PC-3 (cell line): ENCODE measurements around the gene JPH3. TPM values are rescaled to one million over a fixed set of nuclear protein-coding genes. Genes with fewer than 3 reads are reported as not detected.

Experiments
- ATAC-seq: fragments of 200-7000 bp; cut with Tn5 transposase; 2 replicates; pipeline ENCODE4 v1.9.1; 2020; ENCODE audit warnings: mild to moderate bottlenecking, moderate library complexity
- BruUV-seq: library from RNA; stranded (reverse); fragments of 400-500 nt; replicated peaks from 2 replicates; lab custom pipeline; 2021; lab: Mats Ljungman, UMichigan
- CTCF ChIA-PET: fragments of 300-600 bp; sonication (Branson Sonifier 250); formaldehyde crosslinking; loops from one replicate; lab custom pipeline; 2022; ENCODE audit warnings: antibody characterized with exemption; lab: Charles Lee
- POLR2A ChIA-PET: fragments of 300-600 bp; sonication (Branson Sonifier 250); formaldehyde crosslinking; loops from one replicate; lab custom pipeline; 2022; ENCODE audit warnings: antibody characterized with exemption; ENCODE audit not compliant: unreplicated experiment; lab: Charles Lee
- DNase-seq: peaks from one replicate; pipeline ENCODE4 v3.0.0-alpha.2; 2015
- H2AFZ ChIP-seq: fragments of 300-600 bp; sonication (generic); 2 replicates; pipeline ENCODE4 v1.6.0; 2016; ENCODE audit warnings: antibody characterized with exemption, low read length
- H3F3A ChIP-seq: fragments of 300-600 bp; sonication (generic); one replicate; pipeline ENCODE4 v1.6.0; 2017; ENCODE audit warnings: antibody characterized with exemption, low read length, control low read depth, mild to moderate bottlenecking; ENCODE audit not compliant: unreplicated experiment
- H3K27ac ChIP-seq: fragments of 300-600 bp; sonication (generic); 2 replicates; pipeline ENCODE4 v1.5.1; 2016; ENCODE audit warnings: mild to moderate bottlenecking, low read length
- H3K27me3 ChIP-seq: fragments of 300-600 bp; sonication (generic); 2 replicates; pipeline ENCODE4 v1.6.1; 2016; ENCODE audit warnings: low read length, mixed read lengths
- H3K36me3 ChIP-seq: fragments of 300-600 bp; sonication (generic); 2 replicates; pipeline ENCODE4 v1.6.1; 2016; ENCODE audit warnings: low read depth, mixed run types, low read length, mixed read lengths
- H3K4me1 ChIP-seq: fragments of 300-600 bp; sonication (generic); 2 replicates; pipeline ENCODE4 v1.5.1; 2016; ENCODE audit warnings: low read length; ENCODE audit not compliant: insufficient read depth
- H3K4me2 ChIP-seq: fragments of 300-600 bp; sonication (generic); 2 replicates; pipeline ENCODE4 v1.6.0; 2016; ENCODE audit warnings: low read length
- H3K4me3 ChIP-seq: fragments of 300-600 bp; sonication (generic); 2 replicates; pipeline ENCODE4 v1.5.1; 2016; ENCODE audit warnings: mild to moderate bottlenecking, low read length, mixed read lengths
- H3K79me2 ChIP-seq: fragments of 300-600 bp; sonication (generic); 2 replicates; pipeline ENCODE4 v1.6.1; 2017; ENCODE audit warnings: low read length, mixed read lengths
- H3K9ac ChIP-seq: fragments of 300-600 bp; sonication (generic); 2 replicates; pipeline ENCODE4 v1.6.0; 2016; ENCODE audit warnings: mild to moderate bottlenecking, low read length
- H3K9me2 ChIP-seq: fragments of 300-600 bp; sonication (generic); replicated peaks from 2 replicates; pipeline ENCODE4 v1.6.1; 2016; ENCODE audit warnings: mixed run types, low read length, mixed read lengths
- H3K9me3 ChIP-seq: fragments of 300-600 bp; sonication (generic); 2 replicates; pipeline ENCODE4 v1.6.1; 2016; ENCODE audit warnings: low read length, mixed read lengths
- H4K20me1 ChIP-seq: fragments of 300-600 bp; sonication (generic); 2 replicates; pipeline ENCODE4 v1.6.1; 2016; ENCODE audit warnings: low read length, mixed read lengths
- CTCF ChIP-seq: fragments of 300-600 bp; sonication (generic); conservative IDR thresholded peaks from 2 replicates; pipeline ENCODE4 v1.5.1; 2017; ENCODE audit warnings: antibody characterized with exemption, low read depth, mild to moderate bottlenecking, low read length
- EZH2 ChIP-seq: fragments of 300-600 bp; sonication (generic); IDR thresholded peaks from one replicate; pipeline ENCODE4 v1.6.1; 2017; ENCODE audit warnings: antibody characterized with exemption, mild to moderate bottlenecking, low read length; ENCODE audit not compliant: unreplicated experiment
- EZH2phosphoT487 ChIP-seq: fragments of 300-600 bp; sonication (generic); IDR thresholded peaks from 2 replicates; pipeline ENCODE4 v1.6.1; 2018; ENCODE audit warnings: mild to moderate bottlenecking, antibody characterized with exemption, low read length, borderline replicate concordance
- intact Hi-C: fragments of 100-400 bp; cut with micrococcal nuclease; formaldehyde crosslinking; loops from 2 replicates; pipeline ENCODE4 v1.9.0; 2023
- total RNA-seq: library from RNA; depleted of rRNA; stranded (reverse); fragments of >200 nt; gene quantifications from 2 replicates; pipeline ENCODE4 v1.2.3, GENCODE V29; 2014

JPH3 gene
- total RNA-seq, 1 experiment from 2014 or later = not detected

DNA sequence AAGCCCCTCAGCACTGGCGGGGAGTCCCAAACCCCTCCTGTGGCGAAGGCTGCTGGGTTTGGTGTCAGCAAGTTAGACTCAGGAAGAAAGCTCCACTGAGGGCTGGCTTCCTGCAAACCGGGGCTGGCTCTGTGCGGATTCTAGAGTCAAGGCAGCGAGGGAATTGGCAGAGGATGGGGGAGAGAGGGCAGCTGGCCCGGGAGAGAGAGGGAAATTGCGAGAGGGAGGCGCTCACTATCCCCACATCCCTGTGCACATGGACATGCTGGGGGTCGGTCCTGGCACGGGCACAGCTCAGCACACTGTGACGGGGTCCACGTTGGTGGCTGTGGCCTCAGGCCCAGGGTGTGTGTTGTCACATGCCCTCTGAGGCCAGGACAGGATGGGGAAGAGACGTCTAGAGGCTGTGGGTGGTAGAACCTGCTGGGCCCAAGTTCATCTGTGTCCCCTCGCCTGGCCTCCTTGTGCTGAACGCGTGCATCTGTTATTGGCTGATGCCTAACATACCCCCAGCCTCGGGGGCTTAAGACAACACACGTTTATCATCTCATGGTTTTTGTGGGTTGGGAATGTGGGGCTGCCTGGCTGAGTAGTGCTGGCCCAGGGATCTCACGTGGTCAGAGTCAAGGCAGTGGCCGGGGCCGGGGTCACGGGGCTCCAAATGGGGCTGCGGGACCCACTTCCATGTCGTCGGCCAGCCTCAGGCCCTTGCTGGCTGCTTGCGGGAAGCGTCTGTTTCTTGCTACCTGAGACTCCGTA is 16.7 kb upstream of the JPH3 start:
- no TSS peak for BruUV-seq
- no peaks in the 10 kb centered on the region for H4K20me1 ChIP-seq
- TF ChIP-seq CTCF = no peak
- no peak for TF ChIP-seq EZH2phosphoT487
- no peak for TF ChIP-seq EZH2
- CTCF ChIA-PET = interaction anchor here (0.6 kb wide), 1 partner anchor 50 kb away, joined by 3 read pairs; no protein-coding TSS in a partner anchor
- no peaks in the 10 kb centered on the region for H3F3A ChIP-seq
- H3K4me2 ChIP-seq = no peak overlapping the region
- POLR2A ChIA-PET = no interaction called here
- no peaks in the 10 kb centered on the region for H3K79me2 ChIP-seq
- H3K27me3 ChIP-seq = peaks cover 8% of the 10 kb centered on the region; the same call in 1 of the 2 replicates
- no peaks in the 10 kb centered on the region for H3K9me2 ChIP-seq
- ATAC-seq (no peak), DNase-seq (no peak)
- no peaks in the 10 kb centered on the region for H3K36me3 ChIP-seq
- no peak overlapping the region for H2AFZ ChIP-seq
- peaks cover 32% of the 10 kb centered on the region for H3K4me1 ChIP-seq
- no peak overlapping the region for H3K9ac ChIP-seq
- no peaks in the 10 kb centered on the region for H3K9me3 ChIP-seq
- no peak overlapping the region for H3K4me3 ChIP-seq
- intact Hi-C loops = no loop called here
- no peak overlapping the region for H3K27ac ChIP-seq

DNA sequence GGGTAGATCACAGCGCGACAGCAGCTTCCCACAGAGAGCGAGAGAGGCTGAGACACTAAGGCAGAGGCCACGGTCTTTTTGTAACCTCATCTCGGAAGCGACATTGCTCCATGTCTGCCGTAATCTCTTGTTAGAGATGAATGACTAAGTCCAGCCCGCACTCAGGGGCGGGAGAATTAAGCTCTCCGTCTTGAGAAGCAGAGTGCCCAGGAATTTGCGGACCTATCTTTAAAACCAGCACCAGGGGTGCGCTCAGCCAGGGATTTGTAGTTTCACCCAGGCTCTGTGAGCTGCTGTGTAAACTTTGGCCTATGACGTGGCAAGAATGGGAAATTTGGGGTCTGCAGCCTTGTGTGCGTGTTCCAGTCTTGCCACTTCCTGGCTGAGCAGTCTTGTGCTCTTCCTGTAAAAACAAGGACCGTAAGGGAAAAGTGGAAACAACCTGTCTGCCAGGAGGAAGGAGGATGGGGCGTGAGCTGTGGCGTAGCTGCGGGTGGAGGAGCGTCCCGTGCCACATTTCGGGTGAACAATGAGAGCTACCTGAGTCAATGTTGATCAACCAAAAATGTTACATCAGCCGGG is 16.0 kb upstream of the JPH3 start:
- no peaks in the 10 kb centered on the region for H3K36me3 ChIP-seq
- DNase-seq = peak; percentile 53
- no peaks in the 10 kb centered on the region for H3K9me2 ChIP-seq
- no peaks in the 10 kb centered on the region for H3F3A ChIP-seq
- no peak overlapping the region for H3K9ac ChIP-seq
- CTCF ChIA-PET = interaction anchor here (0.6 kb wide), 1 partner anchor 49 kb away, joined by 3 read pairs; no protein-coding TSS in a partner anchor
- no peak for TF ChIP-seq EZH2phosphoT487
- no peak for TF ChIP-seq CTCF
- no peak for TF ChIP-seq EZH2
- intact Hi-C loops = no loop called here
- POLR2A ChIA-PET = no interaction called here
- H3K4me1 ChIP-seq = peaks cover 26% of the 10 kb centered on the region
- no peak overlapping the region for H3K27ac ChIP-seq
- H3K9me3 ChIP-seq = no peaks in the 10 kb centered on the region
- no peak overlapping the region for H3K4me3 ChIP-seq
- no TSS peak for BruUV-seq
- H2AFZ ChIP-seq = peak overlapping the region; percentile 42; the same call in 1 of the 2 replicates
- no peaks in the 10 kb centered on the region for H4K20me1 ChIP-seq
- no peak for ATAC-seq
- peaks cover 12% of the 10 kb centered on the region; the same call in 1 of the 2 replicates for H3K27me3 ChIP-seq
- no peaks in the 10 kb centered on the region for H3K79me2 ChIP-seq
- H3K4me2 ChIP-seq = peak overlapping the region; percentile 34; the same call in 1 of the 2 replicates

GRCh38 chr16:87587636-87588035 is 14.7 kb upstream of the JPH3 start:
- no peak for DNase-seq
- BruUV-seq = no TSS peak
- Histone ChIP-seq H3K4me2 (no peak overlapping the region), H3K4me1 (peaks cover 14% of the 10 kb centered on the region), H3K4me3 (no peak overlapping the region), H3K27ac (no peak overlapping the region), H3K9me2 (no peaks in the 10 kb centered on the region), H3K36me3 (no peaks in the 10 kb centered on the region), H3K9me3 (no peaks in the 10 kb centered on the region), H4K20me1 (no peaks in the 10 kb centered on the region), H2AFZ (no peak overlapping the region), H3F3A (no peaks in the 10 kb centered on the region), H3K27me3 (peaks cover 20% of the 10 kb centered on the region; the same call in 1 of the 2 replicates), H3K9ac (no peak overlapping the region), H3K79me2 (no peaks in the 10 kb centered on the region)
- POLR2A ChIA-PET = no interaction called here
- intact Hi-C loops = loop anchor here (1.0 kb wide), 2 partner anchors 49 to 182 kb away; no protein-coding TSS in a partner anchor
- no peak for ATAC-seq
- CTCF ChIA-PET = no interaction called here
- no peak for TF ChIP-seq EZH2
- no peak for TF ChIP-seq EZH2phosphoT487
- no peak for TF ChIP-seq CTCF
